Hepatocyte (in vitro differentiated cells): ENCODE measurements around the gene TVP23B. TPM values are rescaled to one million over a fixed set of nuclear protein-coding genes. Genes with fewer than 3 reads are reported as not detected.

Source experiments
- DNase-seq: peaks from one replicate; pipeline ENCODE4 v3.0.0-alpha.2; 2016; ENCODE audit warnings: low spot score
- H2AFZ ChIP-seq: fragments of 200-600 bp; sonication (generic); 2 replicates; pipeline ENCODE4 v1.6.0; 2016; ENCODE audit warnings: antibody characterized with exemption, mild to moderate bottlenecking
- H3K27ac ChIP-seq: fragments of 200-600 bp; sonication (generic); 2 replicates; pipeline ENCODE4 v1.5.1; 2016; ENCODE audit warnings: mild to moderate bottlenecking
- H3K27me3 ChIP-seq: fragments of 200-600 bp; sonication (generic); 2 replicates; pipeline ENCODE4 v1.6.1; 2016
- H3K36me3 ChIP-seq: fragments of 200-600 bp; sonication (generic); replicated peaks from 2 replicates; pipeline ENCODE4 v1.5.1; 2016; ENCODE audit warnings: low read depth; ENCODE audit not compliant: insufficient read depth
- H3K4me1 ChIP-seq: fragments of 200-600 bp; sonication (generic); 2 replicates; pipeline ENCODE4 v1.5.1; 2016; ENCODE audit warnings: mild to moderate bottlenecking, moderate library complexity; ENCODE audit not compliant: insufficient read depth
- H3K4me2 ChIP-seq: fragments of 200-600 bp; sonication (generic); 2 replicates; pipeline ENCODE4 v1.6.0; 2016
- H3K4me3 ChIP-seq: fragments of 200-600 bp; sonication (generic); 2 replicates; pipeline ENCODE4 v1.5.1; 2016; ENCODE audit warnings: mild to moderate bottlenecking
- H3K79me2 ChIP-seq: fragments of 200-600 bp; sonication (generic); 2 replicates; pipeline ENCODE4 v1.6.0; 2017; ENCODE audit warnings: mild to moderate bottlenecking
- H3K9me2 ChIP-seq: fragments of 200-600 bp; sonication (generic); replicated peaks from 2 replicates; pipeline ENCODE4 v1.6.0; 2017; ENCODE audit warnings: mild to moderate bottlenecking; ENCODE audit not compliant: insufficient read depth
- H3K9me3 ChIP-seq: fragments of 200-600 bp; sonication (generic); 2 replicates; pipeline ENCODE4 v1.5.1; 2016; ENCODE audit warnings: low read depth, mild to moderate bottlenecking
- H4K20me1 ChIP-seq: fragments of 200-600 bp; sonication (generic); 2 replicates; pipeline ENCODE4 v1.6.0; 2016; ENCODE audit warnings: mild to moderate bottlenecking; ENCODE audit not compliant: insufficient read depth, poor library complexity, severe bottlenecking
- CTCF ChIP-seq: fragments of 200-600 bp; sonication (generic); IDR thresholded peaks from 2 replicates; pipeline ENCODE4 v1.5.1; 2016; ENCODE audit warnings: antibody characterized with exemption, mild to moderate bottlenecking; ENCODE audit not compliant: poor library complexity
- EZH2 ChIP-seq: fragments of 200-600 bp; sonication (generic); IDR thresholded peaks from 2 replicates; pipeline ENCODE4 v1.6.1; 2016; ENCODE audit warnings: antibody characterized with exemption, mild to moderate bottlenecking, borderline replicate concordance
- EZH2phosphoT487 ChIP-seq: fragments of 200-600 bp; sonication (generic); IDR thresholded peaks from one replicate; pipeline ENCODE4 v1.6.1; 2018; ENCODE audit warnings: antibody characterized with exemption, mild to moderate bottlenecking, low read depth, moderate library complexity; ENCODE audit not compliant: unreplicated experiment, severe bottlenecking
- WGBS: methylation state at CpG from one replicate; pipeline ENCODE4 v1.1.6; 2016; ENCODE audit warnings: low lambda C conversion rate; ENCODE audit errors: missing lambda C conversion rate; 5-methylcytosine and 5-hydroxymethylcytosine counted together
- polyA plus RNA-seq: library from polyadenylated mRNA; unstranded; fragments of >200 nt; fragmentation: Nextera tagmentation; extraction: Ambion mirVana; gene quantifications from 2 replicates; pipeline ENCODE4 v1.2.1, GENCODE V29; 2016
- total RNA-seq: library from RNA; depleted of rRNA; stranded (reverse); fragments of >200 nt; gene quantifications from 2 replicates; pipeline ENCODE4 v1.2.3, GENCODE V29; 2014

The TVP23B gene
- total and polyA plus RNA-seq, 2 experiments from 2014 or later: 57.2 to 69.0 TPM

- Histone ChIP-seq H3K79me2 (peaks cover 30% of the 10 kb centered on the region), H2AFZ (peak overlapping the region; percentile 45), H3K27ac (peak overlapping the region; percentile 83), H3K4me3 (peak overlapping the region; percentile 46), H3K27me3 (no peaks in the 10 kb centered on the region), H3K9me3 (no peaks in the 10 kb centered on the region), H3K4me1 (no peaks in the 10 kb centered on the region), H3K36me3 (no peaks in the 10 kb centered on the region), H3K9me2 (no peaks in the 10 kb centered on the region), H3K4me2 (peak overlapping the region; percentile 77), H4K20me1 (no peaks in the 10 kb centered on the region)
- no peak for TF ChIP-seq EZH2phosphoT487
- TF ChIP-seq CTCF: no peak
- no peak for TF ChIP-seq EZH2
- WGBS: under 1% methylated on average over 29 of the region's 29 CpGs
- peak; percentile 96 for DNase-seq
These were observed 75.0 kb downstream of the TVP23B start for GRCh38 chr17:18855831-18856569.

Other genes with a start within 250 kb of the TVP23B start
- not detected in 2 replicates for gene TBC1D28, start 136.8 kb upstream of the TVP23B start, total RNA-seq
- gene TBC1D28, start 136.8 kb upstream of the TVP23B start, polyA plus RNA-seq: not detected in 2 replicates
- gene FOXO3B, start 98.9 kb upstream of the TVP23B start, total RNA-seq: 7.5 and 7.9 TPM in 2 replicates
- gene FOXO3B, start 98.9 kb upstream of the TVP23B start, polyA plus RNA-seq: 6.5 and 8.1 TPM in 2 replicates
- 0.20 TPM in 1 of 2 replicates, not detected in the other for gene FBXW10, start 37.1 kb upstream of the TVP23B start, total RNA-seq
- gene FBXW10, start 37.1 kb upstream of the TVP23B start, polyA plus RNA-seq: not detected in 2 replicates
- gene PRPSAP2, start 76.9 kb downstream of the TVP23B start, total RNA-seq: 49.8 and 55.7 TPM in 2 replicates
- gene PRPSAP2, start 76.9 kb downstream of the TVP23B start, polyA plus RNA-seq: 25.0 and 32.1 TPM in 2 replicates
- not detected in 2 replicates for gene SLC5A10, start 171.0 kb downstream of the TVP23B start, total RNA-seq
- gene SLC5A10, start 171.0 kb downstream of the TVP23B start, polyA plus RNA-seq: 0.22 TPM in 1 of 2 replicates, not detected in the other
- 19.3 and 25.4 TPM in 2 replicates for gene FAM83G, start 223.6 kb downstream of the TVP23B start, total RNA-seq
- gene FAM83G, start 223.6 kb downstream of the TVP23B start, polyA plus RNA-seq: 13.9 and 14.7 TPM in 2 replicates